ELR (cell line): ENCODE data around the gene SLC18A2.
A peak's percentile ranks its signal among the peaks of the same experiment; 100 is the strongest.
"Not testable (repeated sequence)": the region's sequence is repeated elsewhere in the genome, so short reads cannot be mapped to it uniquely, and the experiment has no call there.

Experiments used
- DNase-seq: peaks from one replicate; pipeline ENCODE4 v3.0.0-alpha.2; 2015; ENCODE audit warnings: low read depth

Gene SLC18A2

GRCh38 chr10:117240621-117241529, at the start of gene SLC18A2:
TSS of gene SLC18A2 (plus strand) at chr10:117241114. CDS start at chr10:117241694, 580 bp downstream.
- no peak for DNase-seq

- no peak for DNase-seq
Observed at GRCh38 chr10:117197189-117197588, 43.7 kb upstream of the SLC18A2 start, which contains the start of gene KCNK18. TSS of gene KCNK18 (plus strand) at chr10:117197489. CDS start at chr10:117197489, 0 bp downstream.

GRCh38 chr10:117198088-117198487, 42.8 kb upstream of the SLC18A2 start:
- DNase-seq: no peak

GRCh38 chr10:117201826-117202225, 39.1 kb upstream of the SLC18A2 start:
- DNase-seq: no peak

- DNase-seq: no peak
Observed at GRCh38 chr10:117204316-117204715, 36.6 kb upstream of the SLC18A2 start.

GRCh38 chr10:117212176-117212575, 28.7 kb upstream of the SLC18A2 start:
- DNase-seq: no peak

GRCh38 chr10:117214401-117214800, 26.5 kb upstream of the SLC18A2 start:
- DNase-seq: peak; percentile 43

- no peak for DNase-seq
Observed at GRCh38 chr10:117215079-117215478, 25.8 kb upstream of the SLC18A2 start.

- DNase-seq: no peak
Observed at GRCh38 chr10:117216028-117216427, 24.9 kb upstream of the SLC18A2 start.

- DNase-seq: peak; percentile 73
Observed at GRCh38 chr10:117216611-117217195, 24.2 kb upstream of the SLC18A2 start.

- DNase-seq: peak; percentile 20
Observed at GRCh38 chr10:117217196-117217761, 23.6 kb upstream of the SLC18A2 start.

- peak; percentile 3 for DNase-seq
Observed at GRCh38 chr10:117218654-117219053, 22.3 kb upstream of the SLC18A2 start.

GRCh38 chr10:117221156-117221711, 19.7 kb upstream of the SLC18A2 start:
- DNase-seq: peak; percentile 35

- DNase-seq: no peak
Observed at GRCh38 chr10:117222552-117222951, 18.4 kb upstream of the SLC18A2 start.

GRCh38 chr10:117222976-117223692, 17.8 kb upstream of the SLC18A2 start:
- no peak for DNase-seq

- DNase-seq: no peak
Observed at GRCh38 chr10:117223693-117224430, 17.1 kb upstream of the SLC18A2 start.

GRCh38 chr10:117224881-117225280, 16.0 kb upstream of the SLC18A2 start:
- DNase-seq: no peak

- DNase-seq: peak; percentile 64
Observed at GRCh38 chr10:117226813-117227451, 14.0 kb upstream of the SLC18A2 start.

GRCh38 chr10:117228210-117228609, 12.7 kb upstream of the SLC18A2 start:
- no peak for DNase-seq

GRCh38 chr10:117230107-117230506, 10.8 kb upstream of the SLC18A2 start:
- not testable (repeated sequence) for DNase-seq
